ENCODE results near the gene PSMD13. TPM values are rescaled to one million over a fixed set of nuclear protein-coding genes. Genes with fewer than 3 reads are reported as not detected.

The PSMD13 gene
- total RNA-seq, 1 experiment from 2014 or later: 350 TPM

DNA sequence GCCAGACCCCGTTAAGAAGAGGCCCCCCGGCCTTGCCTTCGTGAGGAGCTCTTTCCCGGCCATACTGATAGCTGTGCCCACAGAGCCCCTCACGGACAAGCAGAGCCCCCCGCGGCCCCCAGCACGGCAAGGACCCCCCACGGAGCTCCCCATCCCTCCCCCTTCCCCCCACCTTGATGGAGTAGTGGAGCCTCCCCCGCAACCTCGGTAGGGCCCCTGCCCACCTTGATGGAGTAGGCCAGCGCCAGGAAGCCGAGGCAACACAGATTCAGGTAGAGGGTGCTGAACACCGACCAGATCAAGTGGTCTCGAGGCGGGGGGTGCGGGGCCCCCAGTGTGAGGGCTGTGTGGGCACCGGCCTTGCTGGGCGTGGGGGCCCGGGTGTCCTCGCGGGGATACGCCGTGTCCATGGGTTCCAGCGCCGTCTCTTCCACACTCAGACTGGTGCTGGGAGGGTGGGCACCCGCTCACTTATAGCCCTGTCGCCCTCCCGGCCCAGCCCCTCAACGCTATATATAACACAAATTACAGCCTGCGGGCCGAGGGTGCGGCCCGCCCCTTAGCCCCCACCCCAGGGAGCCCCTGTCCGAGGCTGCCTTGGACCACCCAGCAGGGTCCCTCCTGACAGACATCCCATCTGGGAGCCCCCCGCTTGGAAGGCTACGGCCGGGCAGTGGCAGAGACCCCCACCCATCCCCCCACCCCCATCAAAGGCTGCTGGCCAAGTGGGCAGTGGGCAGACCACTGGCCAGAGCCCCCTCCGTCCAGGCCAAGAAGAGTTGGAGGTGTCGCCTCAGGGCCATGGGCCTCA is 62.5 kb downstream of the PSMD13 start, which contains the start of gene IFITM5:
Gene IFITM5, minus strand, starts transcription at position 446 of the 811 bp plus-strand sequence. Its CDS starts 36 bp downstream, at position 410.
- DNase-seq (ENCODE audit: low read depth): no peak

DNA sequence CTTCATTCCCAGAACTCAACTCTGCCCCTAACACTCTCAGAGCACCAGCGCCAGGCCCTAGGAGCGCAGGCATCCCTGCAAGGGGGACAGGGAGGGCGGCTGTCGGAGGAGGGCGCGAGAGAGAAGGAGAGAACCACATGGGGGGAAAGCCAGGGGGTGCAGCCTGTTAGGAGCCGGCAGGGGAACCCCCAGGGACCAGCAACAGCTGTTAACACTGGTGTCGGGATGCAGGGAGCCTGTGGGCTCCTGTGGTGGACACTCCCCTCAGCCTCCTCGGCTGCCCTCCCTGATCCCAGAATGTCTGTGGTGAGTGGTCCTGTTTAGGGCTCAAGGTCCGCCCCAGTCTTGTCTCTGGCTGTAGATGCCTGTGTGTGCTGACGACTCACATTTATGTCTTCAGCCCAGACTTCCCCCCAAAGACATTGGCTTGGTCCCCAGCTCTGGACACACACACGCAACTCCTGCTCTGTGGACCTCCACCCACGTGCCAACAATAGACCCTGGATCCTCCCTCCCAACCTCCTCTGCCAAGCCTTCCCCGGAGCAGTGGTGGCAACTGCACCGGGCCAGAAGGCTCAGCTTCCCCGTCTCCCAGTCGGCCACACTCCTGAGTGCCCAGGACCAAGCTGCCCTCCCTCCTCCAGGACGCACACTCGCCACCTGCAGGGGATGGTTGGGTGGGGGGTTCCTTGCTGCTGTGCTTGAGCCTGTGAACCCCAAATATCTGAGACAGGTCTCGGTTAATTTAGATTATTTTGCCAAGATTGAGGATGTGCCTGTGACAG is 63.4 kb downstream of the PSMD13 start:
- DNase-seq (ENCODE audit: low read depth): no peak

Other genes with a start within 250 kb of the PSMD13 start
- gene SCGB1C1, start 43.9 kb upstream of the PSMD13 start, total RNA-seq (2014; rRNA removed; shearing (Covaris generic)): not detected in 2 replicates
- 9.3 and 19.7 TPM in 2 replicates for gene BET1L, start 29.6 kb upstream of the PSMD13 start, total RNA-seq (2014; rRNA removed; shearing (Covaris generic))
- gene RIC8A, start 29.3 kb upstream of the PSMD13 start, total RNA-seq (2014; rRNA removed; shearing (Covaris generic)): 116 and 130 TPM in 2 replicates
- 4.9 and 5.4 TPM in 2 replicates for gene SIRT3, start 634 bp upstream of the PSMD13 start, total RNA-seq (2014; rRNA removed; shearing (Covaris generic))
- gene NLRP6, start 41.4 kb downstream of the PSMD13 start, total RNA-seq (2014; rRNA removed; shearing (Covaris generic)): not detected in 2 replicates
- gene PGGHG, start 52.1 kb downstream of the PSMD13 start, total RNA-seq (2014; rRNA removed; shearing (Covaris generic)): 0.42 and 1.4 TPM in 2 replicates
- gene IFITM5, start 62.5 kb downstream of the PSMD13 start, total RNA-seq (2014; rRNA removed; shearing (Covaris generic)): not detected in 2 replicates
- 1.2 and 6.1 TPM in 2 replicates for gene IFITM2, start 70.8 kb downstream of the PSMD13 start, total RNA-seq (2014; rRNA removed; shearing (Covaris generic))
- 1.2 TPM in 2 replicates for gene IFITM1, start 77.1 kb downstream of the PSMD13 start, total RNA-seq (2014; rRNA removed; shearing (Covaris generic))
- gene IFITM3, start 83.9 kb downstream of the PSMD13 start, total RNA-seq (2014; rRNA removed; shearing (Covaris generic)): 16.9 and 22.8 TPM in 2 replicates
- 3.0 and 4.9 TPM in 2 replicates for gene B4GALNT4, start 132.5 kb downstream of the PSMD13 start, total RNA-seq (2014; rRNA removed; shearing (Covaris generic))
- 7.3 and 22.9 TPM in 2 replicates for gene PKP3, start 157.2 kb downstream of the PSMD13 start, total RNA-seq (2014; rRNA removed; shearing (Covaris generic))
- 10.5 and 25.8 TPM in 2 replicates for gene SIGIRR, start 178.0 kb downstream of the PSMD13 start, total RNA-seq (2014; rRNA removed; shearing (Covaris generic))
- gene ANO9, start 205.0 kb downstream of the PSMD13 start, total RNA-seq (2014; rRNA removed; shearing (Covaris generic)): 0.17 TPM in 1 of 2 replicates, not detected in the other
- gene PTDSS2, start 213.3 kb downstream of the PSMD13 start, total RNA-seq (2014; rRNA removed; shearing (Covaris generic)): 16.2 and 24.4 TPM in 2 replicates

Measured in Daoy (cell line).